B cell (primary cell): ENCODE measurements around the gene KLHDC8B.

Source experiments
- CTCF ChIP-seq: fragments of 200-600 bp; IDR thresholded peaks from one replicate; pipeline ENCODE4 v1.8.0; 2022; ENCODE audit warnings: antibody characterized with exemption, mild to moderate bottlenecking
- EZH2 ChIP-seq: IDR thresholded peaks from 2 replicates; pipeline ENCODE4 v1.6.1; 2012; ENCODE audit warnings: borderline replicate concordance, low read depth, mild to moderate bottlenecking, moderate library complexity, low read length; ENCODE audit not compliant: insufficient read depth, poor library complexity, severe bottlenecking

GRCh38 chr3:49162751-49163419 is 8.5 kb upstream of the KLHDC8B start:
- TF ChIP-seq CTCF = no peak
- no peak for TF ChIP-seq EZH2
